K562 (cell line): ENCODE data around the gene YPEL1. TPM values are rescaled to one million over a fixed set of nuclear protein-coding genes. Genes with fewer than 3 reads are reported as not detected.
A peak's percentile ranks its signal among the peaks of the same experiment; 100 is the strongest.

Experiments used
- CBX3 ChIP-seq, 2 experiments: IDR thresholded peaks; 1 replicate in 1 of 2; 2 replicates in 1 of 2; pipeline ENCODE4 v1.6.1; 2012; ENCODE audit warnings: inconsistent platforms in 2 of 2, low read length in 2 of 2, borderline replicate concordance in 1 of 2, control low read depth in 1 of 2
- CHD4 ChIP-seq: fragments of 200-600 bp; sonication (generic); IDR thresholded peaks from 3 replicates; pipeline ENCODE4 v1.6.1; 2012; ENCODE audit warnings: low read depth, mild to moderate bottlenecking, mixed read lengths, low read length, inconsistent platforms; ENCODE audit not compliant: insufficient read depth, insufficient replicate concordance, poor library complexity, severe bottlenecking
- FOXK2 ChIP-seq, 2 experiments: fragments of 450-650 bp; IDR thresholded peaks in 1 of 2; conservative IDR thresholded peaks in 1 of 2; 2 replicates each; pipeline ENCODE4 v1.6.1; 2016; ENCODE audit warnings: low read depth in 2 of 2, mild to moderate bottlenecking in 1 of 2
- GABPB2 ChIP-seq: fragments of 250-450 bp; sonication (Bioruptor Pico); conservative IDR thresholded peaks from 2 replicates; pipeline ENCODE4 v1.5.1; 2021; ENCODE audit warnings: mild to moderate bottlenecking
- HOXB6 ChIP-seq: fragments of 250-450 bp; sonication (Bioruptor Pico); IDR thresholded peaks from 2 replicates; pipeline ENCODE4 v1.5.1; 2022; ENCODE audit warnings: mild to moderate bottlenecking, borderline replicate concordance
- IRF2 ChIP-seq: sonication (generic); formaldehyde crosslinking; IDR thresholded peaks from 2 replicates; pipeline ENCODE4 v1.8.1; 2022; ENCODE audit warnings: mild to moderate bottlenecking, missing genetic modification reagents
- MAFG ChIP-seq: fragments of 450-650 bp; conservative IDR thresholded peaks from 2 replicates; pipeline ENCODE4 v1.6.1; 2016; ENCODE audit warnings: missing genetic modification characterization, missing compliant biosample characterization
- MCM3 ChIP-seq: fragments of 450-650 bp; IDR thresholded peaks from 2 replicates; pipeline ENCODE4 v1.6.1; 2016
- MED1 ChIP-seq: sonication (generic); formaldehyde crosslinking; IDR thresholded peaks from 2 replicates; pipeline ENCODE4 v1.8.1; 2023; ENCODE audit warnings: missing genetic modification reagents, borderline replicate concordance
- MYBL2 ChIP-seq, 2 experiments: fragments of 450-650 bp in 1 of 2; sonication (generic) in 1 of 2; formaldehyde crosslinking in 1 of 2; IDR thresholded peaks; 2 replicates each; pipeline versions ENCODE4 v1.6.1 to v1.8.1; 2017 to 2022; ENCODE audit warnings: borderline replicate concordance in 1 of 2, inconsistent platforms in 1 of 2, low read depth in 1 of 2, mild to moderate bottlenecking in 1 of 2, missing genetic modification reagents in 1 of 2, moderate library complexity in 1 of 2
- PRDM10 ChIP-seq: fragments of 450-650 bp; IDR thresholded peaks from 2 replicates; pipeline ENCODE4 v1.6.1; 2018; ENCODE audit not compliant: partially characterized antibody
- RBFOX2 ChIP-seq: fragments of 200-400 bp; formaldehyde crosslinking; IDR thresholded peaks from 2 replicates; pipeline ENCODE4 v1.6.1; 2017; ENCODE audit warnings: low read depth, mild to moderate bottlenecking, low read length, moderate library complexity
- RBM34 ChIP-seq: fragments of 200-400 bp; formaldehyde crosslinking; IDR thresholded peaks from 2 replicates; pipeline ENCODE4 v1.6.1; 2018; ENCODE audit warnings: low read length, borderline replicate concordance; ENCODE audit not compliant: insufficient read depth
- SPI1 ChIP-seq: IDR thresholded peaks from 2 replicates; pipeline ENCODE4 v1.6.1; 2011; ENCODE audit warnings: low read depth, low read length, control low read depth, borderline replicate concordance
- TEAD4 ChIP-seq, 2 experiments: sonication (generic) in 1 of 2; formaldehyde crosslinking in 1 of 2; IDR thresholded peaks; 2 replicates each; pipeline versions ENCODE4 v1.6.1 to v1.8.0; 2012 to 2022; ENCODE audit warnings: borderline replicate concordance in 1 of 2, inconsistent platforms in 1 of 2, low read length in 1 of 2, mild to moderate bottlenecking in 1 of 2, missing genetic modification reagents in 1 of 2
- THAP12 ChIP-seq: fragments of 250-450 bp; sonication (Bioruptor Pico); IDR thresholded peaks from 2 replicates; pipeline ENCODE4 v1.9.0; 2021; ENCODE audit warnings: mild to moderate bottlenecking, inconsistent platforms
- ZFP1 ChIP-seq: fragments of 450-650 bp; formaldehyde crosslinking; IDR thresholded peaks from 2 replicates; pipeline ENCODE4 v1.4.0; 2020; ENCODE audit warnings: mild to moderate bottlenecking, mixed read lengths
- ZNF282 ChIP-seq: sonication (generic); formaldehyde crosslinking; IDR thresholded peaks from 2 replicates; pipeline ENCODE4 v1.8.1; 2023; ENCODE audit warnings: missing genetic modification reagents
- ZNF696 ChIP-seq: fragments of 250-450 bp; sonication (Bioruptor Pico); conservative IDR thresholded peaks from 2 replicates; pipeline ENCODE4 v1.4.0; 2020; ENCODE audit warnings: mild to moderate bottlenecking, moderate library complexity
- ZNF717 ChIP-seq: fragments of 250-450 bp; sonication (Bioruptor Pico); IDR thresholded peaks from 2 replicates; pipeline ENCODE4 v1.5.0; 2021
- ZSCAN29 ChIP-seq: fragments of 450-650 bp; IDR thresholded peaks from 2 replicates; pipeline ENCODE4 v1.6.1; 2017
- polyA plus RNA-seq, 8 experiments: library from polyadenylated mRNA; depleted of rRNA in 4 of 8; stranded (reverse) in 5 of 8; unstranded in 3 of 8; fragments of >200 nt; fragmentation: Nextera tagmentation in 2 of 8; fragmentation: Illumina TruSeq in 1 of 8; extraction: Ambion mirVana in 2 of 8; extraction: Trizol in 1 of 8; gene quantifications; 2 replicates each; pipeline versions ENCODE4 v1.2.1 to v1.2.3, GENCODE V29; 2011 to 2014; ENCODE audit warnings: inconsistent platforms in 1 of 8, missing spikeins in 1 of 8
- total RNA-seq, 7 experiments: library from RNA; depleted of rRNA in 6 of 7; stranded (reverse); fragments of >200 nt in 6 of 7; fragmentation: Illumina TruSeq in 2 of 7; extraction: Trizol in 2 of 7; gene quantifications; 2 replicates each; pipeline versions ENCODE4 v1.2.1 to v1.2.3, GENCODE V29; 2011 to 2021; ENCODE audit warnings: low replicate concordance in 1 of 7

Gene YPEL1
- total and polyA plus RNA-seq, 9 of the 15 experiments (the other 6 are each of a cell fraction or from before 2014, with no cell fraction given), result 0.07 to 2.2 (median 0.46) TPM

- TF ChIP-seq IRF2 (CRISPR knock-in tag) (peak; percentile 66; the same call in 1 of the 2 replicates), THAP12 (CRISPR knock-in tag) (0 out of 2 replicates have a peak, but pooled peaks have one; percentile 12), TEAD4 (IDR thresholded peaks at IDR 0.05; ENCODE audit: low read length) (no peak), TEAD4 (CRISPR knock-in tag; IDR thresholded peaks at IDR 0.05; ENCODE audit: borderline replicate concordance) (0 out of 2 replicates have a peak, but pooled peaks have one; percentile 80), RBM34 (no peak), MED1 (peak; percentile 66; the same call in 1 of the 2 replicates), ZFP1 (no peak), MYBL2 (IDR thresholded peaks at IDR 0.05; ENCODE audit: low read depth) (no peak), MYBL2 (CRISPR knock-in tag; IDR thresholded peaks at IDR 0.05; ENCODE audit: borderline replicate concordance) (no peak), SPI1 (0 out of 2 replicates have a peak, but pooled peaks have one; percentile 31), HOXB6 (peak; percentile 40; the same call in 1 of the 2 replicates), PRDM10 (no peak), ZNF696 (CRISPR knock-in tag) (no peak), FOXK2 (conservative IDR thresholded peaks at IDR 0.05 in 1 of 2, IDR thresholded peaks at IDR 0.05 in 1 of 2; ENCODE audit: low read depth in 2 of 2) (no peak), MCM3 (no peak), ZNF282 (CRISPR knock-in tag) (peak; percentile 49; the same call in 1 of the 2 replicates), ZSCAN29 (0 out of 2 replicates have a peak, but pooled peaks have one; percentile 4), RBFOX2 (0 out of 2 replicates have a peak, but pooled peaks have one; percentile 7), GABPB2 (CRISPR knock-in tag) (no peak), ZNF717 (CRISPR knock-in tag) (no peak), MAFG (tag) (no peak), CBX3 (IDR thresholded peaks at IDR 0.05; ENCODE audit: borderline replicate concordance in 1 of 2, low read length in 2 of 2) (peak in 1 of 2 experiments; percentile 75; a peak in 1 of 3 replicates), CHD4 (no peak)
Measured at GRCh38 chr22:21682385-21683175, 53.0 kb downstream of the YPEL1 start (continued).
